HG02870 (cell line): ENCODE data around the gene NUP58.
A peak's percentile ranks its signal among the peaks of the same experiment; 100 is the strongest.

Experiments
- ATAC-seq: cut with Tn5 transposase; IDR thresholded peaks from one replicate; pipeline ENCODE4 v1.9.1; 2021; ENCODE audit warnings: mild to moderate bottlenecking, moderate library complexity; ENCODE audit not compliant: unreplicated experiment

The NUP58 gene

GRCh38 chr13:25301347-25302113 is at the start of gene NUP58:
NUP58 (plus strand) TSS chr13:25301625; CDS start chr13:25301774, 149 bp downstream.
- peak; percentile 97 for ATAC-seq

DNA sequence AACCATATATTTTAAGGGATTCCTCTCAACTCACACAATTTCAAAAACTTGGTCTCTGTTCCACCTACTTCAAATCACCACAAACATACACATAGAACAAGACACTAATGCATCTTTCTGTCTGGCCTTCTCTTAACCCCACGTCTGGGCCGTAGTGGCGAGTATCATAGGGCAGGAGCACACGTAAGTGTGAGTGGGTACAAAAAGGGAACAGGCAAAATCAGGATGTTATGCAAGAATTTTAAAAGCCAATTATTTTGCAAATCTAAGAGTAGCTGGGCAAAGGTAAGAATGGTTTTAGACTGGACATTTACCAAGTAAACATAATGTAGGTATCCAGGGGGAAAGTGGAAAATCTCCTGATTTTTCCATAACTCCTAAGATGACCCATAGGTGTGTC is 49.2 kb upstream of the NUP58 start:
- no peak for ATAC-seq

DNA sequence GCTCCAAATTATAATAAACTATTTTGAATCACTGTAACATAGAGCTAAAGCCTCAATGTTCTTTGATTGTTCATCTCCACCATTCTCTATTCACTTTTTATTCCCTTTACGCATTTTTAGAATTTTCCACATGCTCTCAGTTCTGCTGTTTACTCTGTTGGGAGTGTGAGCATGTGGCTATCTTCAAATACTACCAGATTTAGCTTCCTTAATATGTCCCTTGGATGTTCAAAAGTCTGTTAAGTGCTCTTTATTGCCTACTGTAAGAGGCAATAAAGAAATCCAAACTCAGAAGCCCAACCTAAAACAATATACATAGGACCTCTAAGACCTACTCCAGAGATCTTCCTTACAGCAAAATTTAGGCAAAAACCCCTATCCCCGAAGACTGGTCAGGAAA is 48.7 kb upstream of the NUP58 start:
- no peak for ATAC-seq

GRCh38 chr13:25253702-25254101 is 47.7 kb upstream of the NUP58 start:
- ATAC-seq, result no peak

GRCh38 chr13:25262261-25262660 is 39.2 kb upstream of the NUP58 start:
- ATAC-seq, result no peak

DNA sequence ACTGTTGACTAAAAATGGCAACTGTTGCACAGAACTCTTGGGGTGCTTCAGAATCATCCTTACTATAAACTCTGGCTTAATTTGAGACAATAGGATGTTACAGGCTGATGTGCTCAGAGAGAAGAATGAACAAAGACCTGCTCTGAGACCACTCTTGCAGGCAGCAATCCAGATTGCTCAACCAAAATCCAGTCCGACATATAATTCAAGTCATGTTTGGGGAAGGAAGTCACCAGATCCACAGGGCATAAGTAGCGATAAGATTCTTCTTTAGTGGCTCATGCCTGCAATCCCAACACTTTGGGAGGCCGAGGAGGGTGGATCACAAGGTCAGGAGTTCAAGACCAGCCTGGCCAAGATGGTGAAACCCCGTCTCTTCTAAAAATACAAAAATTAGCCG is 34.7 kb upstream of the NUP58 start:
- no peak for ATAC-seq

- no peak for ATAC-seq
These were observed 33.7 kb upstream of the NUP58 start for GRCh38 chr13:25267715-25268114.

- ATAC-seq, result no peak
These were observed 32.9 kb upstream of the NUP58 start for GRCh38 chr13:25268561-25268960.

- no peak for ATAC-seq
These were observed 24.7 kb upstream of the NUP58 start for GRCh38 chr13:25276748-25277147.

DNA sequence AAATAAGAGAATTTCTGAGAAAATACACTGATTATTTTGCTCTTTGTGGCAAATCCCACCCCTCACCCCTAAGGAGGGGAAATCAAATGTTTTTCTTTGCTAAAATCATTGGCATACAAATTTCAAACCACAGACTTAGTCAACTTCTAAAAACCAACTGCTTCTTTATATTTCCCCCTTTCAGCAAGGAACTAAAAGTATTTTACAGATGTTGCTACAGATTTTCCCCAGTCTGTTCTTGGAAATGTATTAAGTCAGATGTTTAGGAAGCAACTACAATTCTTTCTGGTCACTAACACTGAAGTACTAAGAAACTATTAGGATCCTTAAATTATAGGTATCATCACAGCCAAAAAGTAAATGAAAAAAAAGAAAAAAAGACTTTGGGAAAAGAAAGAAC is 21.0 kb upstream of the NUP58 start:
- no peak for ATAC-seq

DNA sequence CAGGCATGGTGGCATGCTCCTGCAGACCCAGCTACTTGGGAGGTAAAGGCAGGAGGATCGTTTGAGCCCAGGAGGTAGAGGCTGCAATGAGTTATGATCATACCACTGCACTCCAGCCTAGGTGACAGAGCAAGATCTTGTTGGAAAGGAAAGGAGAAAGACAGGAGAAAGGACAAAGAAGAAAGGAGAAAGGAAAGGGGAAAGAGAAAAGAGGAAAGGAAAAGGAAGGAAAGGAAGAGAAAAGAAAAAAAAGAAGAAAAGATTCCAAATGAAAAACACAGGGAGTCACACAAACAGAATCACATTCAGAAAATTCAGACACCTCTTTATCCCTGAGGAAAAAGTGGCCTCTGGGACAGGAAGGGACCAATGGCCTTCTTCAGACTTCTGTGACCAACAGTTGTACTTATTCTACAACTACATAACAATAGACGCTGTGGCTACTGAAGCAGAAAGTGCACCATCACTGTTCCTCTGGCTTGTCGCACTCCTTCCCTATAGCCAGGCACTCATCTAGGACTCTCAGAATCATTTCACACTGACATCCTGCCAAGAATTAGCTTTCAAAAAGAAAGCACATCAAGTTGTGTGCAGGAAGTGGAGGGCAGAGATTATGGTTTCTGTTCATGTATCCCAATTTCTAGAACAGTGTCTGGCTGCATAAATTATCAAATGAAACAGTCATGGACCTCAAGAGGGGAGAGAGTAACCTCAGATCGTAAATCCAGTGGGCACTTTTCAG is 20.1 kb upstream of the NUP58 start:
- ATAC-seq, result peak; percentile 49

GRCh38 chr13:25281935-25282332 is 19.5 kb upstream of the NUP58 start:
- ATAC-seq, result peak; percentile 30

DNA sequence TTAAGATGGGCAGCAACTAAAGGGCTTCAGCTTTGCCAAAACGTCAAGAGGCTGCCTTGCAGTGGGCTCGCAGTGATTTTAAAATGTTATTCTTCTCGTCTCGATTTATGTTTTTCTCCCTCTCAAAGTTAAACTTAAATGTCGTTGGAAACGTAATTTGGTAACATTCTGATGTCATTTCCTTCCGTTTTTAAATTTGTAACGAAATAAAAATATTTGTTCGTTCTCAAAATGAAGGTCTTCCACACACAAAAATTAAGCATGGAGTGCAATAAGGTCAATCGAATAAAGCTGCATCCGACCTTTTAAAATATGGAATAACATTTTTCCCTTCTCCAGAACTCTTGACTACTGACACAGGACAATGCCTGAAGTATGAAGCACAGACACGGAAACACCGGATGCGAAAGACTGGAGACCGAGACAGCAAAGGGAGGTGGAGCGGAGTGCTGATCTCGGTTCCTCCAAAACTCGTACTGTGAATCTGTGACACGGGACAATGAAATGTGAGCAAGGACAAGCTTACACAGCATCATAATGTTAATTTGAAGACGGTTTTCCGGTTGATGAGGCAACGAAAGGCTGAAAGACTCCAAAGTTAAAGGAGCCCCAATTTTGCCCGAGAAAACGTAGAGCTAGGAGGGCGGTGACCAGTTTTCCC is 15.0 kb upstream of the NUP58 start:
- ATAC-seq, result peak; percentile 22

- ATAC-seq, result peak; percentile 94
These were observed 14.2 kb upstream of the NUP58 start, which contains the start of gene MTMR6 for GRCh38 chr13:25286969-25287961. MTMR6 (minus strand) TSS chr13:25287488; CDS start chr13:25287247, 241 bp downstream.

DNA sequence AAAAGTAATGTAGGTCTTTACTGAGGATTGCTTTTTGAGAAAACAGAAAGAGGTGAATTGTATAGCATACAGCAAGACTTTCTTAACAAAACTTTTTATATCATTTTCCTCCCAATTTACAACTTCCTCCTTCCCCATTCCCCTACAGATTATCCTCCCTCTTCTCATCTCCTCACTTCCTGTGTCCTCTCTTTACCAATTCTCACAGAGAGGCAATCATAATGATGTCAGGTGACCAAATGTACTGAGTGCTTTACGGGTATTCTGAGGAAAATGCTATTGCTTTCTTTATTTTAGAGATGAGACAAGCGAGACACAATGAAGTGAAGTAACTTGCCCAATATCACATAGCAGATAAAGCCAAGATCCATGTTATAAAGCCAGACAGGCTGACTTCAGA is 12.5 kb upstream of the NUP58 start:
- no peak for ATAC-seq

GRCh38 chr13:25291691-25292090 is 9.7 kb upstream of the NUP58 start:
- ATAC-seq, result no peak

- ATAC-seq, result no peak
These were observed 9.1 kb upstream of the NUP58 start for GRCh38 chr13:25292301-25292700.

DNA sequence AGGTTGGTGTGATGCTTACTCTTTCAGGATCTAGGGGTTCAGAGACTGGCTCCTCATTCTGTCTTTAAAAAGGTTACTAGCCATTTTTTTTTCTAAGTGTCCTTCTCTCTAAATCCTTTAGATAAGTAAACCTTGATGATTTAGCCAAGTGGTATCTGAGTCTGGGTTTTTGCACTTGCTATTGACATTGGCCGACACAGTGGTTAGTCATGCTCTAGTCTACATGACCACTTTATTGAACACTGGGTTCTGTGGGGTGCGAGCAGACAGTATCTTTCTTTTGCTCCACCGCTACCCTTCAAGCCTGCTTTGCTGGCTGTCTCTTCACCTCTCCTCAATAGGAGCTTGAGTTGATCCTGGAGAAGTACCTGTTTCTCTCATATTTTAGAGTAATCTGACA is 6.2 kb upstream of the NUP58 start:
- no peak for ATAC-seq

GRCh38 chr13:25295701-25296100 is 5.7 kb upstream of the NUP58 start:
- no peak for ATAC-seq

DNA sequence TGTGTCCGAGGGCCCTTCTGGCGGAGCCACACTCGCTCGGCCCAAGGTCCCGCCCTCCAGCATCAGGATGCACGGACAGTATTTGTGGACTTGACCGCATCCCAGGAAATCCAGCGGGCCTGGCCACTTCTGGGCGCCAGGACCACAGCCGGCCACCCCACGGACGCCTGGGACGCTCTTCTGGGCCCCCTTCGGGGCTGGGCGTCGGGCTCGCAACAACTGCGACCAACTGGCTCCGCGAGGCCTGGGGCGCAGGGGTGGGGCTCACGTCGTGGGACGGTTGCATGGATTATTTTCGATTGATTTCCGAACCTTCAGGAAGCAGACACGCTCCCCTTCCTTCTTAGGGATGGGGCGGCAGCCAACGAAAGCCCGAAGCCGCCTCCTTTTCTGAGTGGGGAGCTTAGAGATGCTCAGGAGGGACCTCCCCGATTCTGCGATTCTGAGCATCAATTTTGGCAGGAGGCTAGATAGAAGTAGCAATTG is 521 bp upstream of the NUP58 start:
- ATAC-seq, result no peak
